Renal pelvis (tissue), 4 donors: Measurements from ENCODE around the gene SUGCT. TPM values are rescaled to one million over a fixed set of nuclear protein-coding genes. Genes with fewer than 3 reads are reported as not detected.

ENCODE experiments used
- DNase-seq: peaks from one replicate; pipeline ENCODE4 v3.0.0-alpha.2; 2013
- polyA plus RNA-seq, 3 donors: library from polyadenylated mRNA; unstranded; fragments of 120-200 nt; gene quantifications; one replicate each; pipeline ENCODE4 v1.2.1, GENCODE V29; 2013; ENCODE audit not compliant: insufficient read length in 3 of 3

Gene SUGCT
- polyA plus RNA-seq, 3 donors, result 12.2 to 14.5 (median 14.0) TPM

GRCh38 chr7:40859076-40859475 is 724.3 kb downstream of the SUGCT start:
- DNase-seq, result no peak

- DNase-seq, result no peak
These were observed 725.2 kb downstream of the SUGCT start for GRCh38 chr7:40859965-40860543.

GRCh38 chr7:40865441-40866233 is 730.8 kb downstream of the SUGCT start:
- no peak for DNase-seq

- DNase-seq, result no peak
These were observed 731.8 kb downstream of the SUGCT start for GRCh38 chr7:40866601-40867000.

GRCh38 chr7:40870108-40870507 is 735.3 kb downstream of the SUGCT start:
- no peak for DNase-seq

GRCh38 chr7:40873248-40873647 is 738.4 kb downstream of the SUGCT start:
- no peak for DNase-seq

GRCh38 chr7:40874756-40875155 is 740.0 kb downstream of the SUGCT start:
- DNase-seq, result no peak

GRCh38 chr7:40876601-40877000 is 741.8 kb downstream of the SUGCT start:
- no peak for DNase-seq

GRCh38 chr7:40879941-40880543 is 745.2 kb downstream of the SUGCT start:
- DNase-seq, result no peak

GRCh38 chr7:40880581-40880980 is 745.8 kb downstream of the SUGCT start:
- DNase-seq, result no peak

GRCh38 chr7:40881405-40881926 is 746.7 kb downstream of the SUGCT start:
- DNase-seq, result no peak

- DNase-seq, result no peak
These were observed 747.4 kb downstream of the SUGCT start for GRCh38 chr7:40882071-40882658.

- DNase-seq, result no peak
These were observed 749.0 kb downstream of the SUGCT start for GRCh38 chr7:40883826-40884225.

GRCh38 chr7:40884241-40884640 is 749.4 kb downstream of the SUGCT start:
- no peak for DNase-seq

GRCh38 chr7:40885503-40885902 is 750.7 kb downstream of the SUGCT start:
- DNase-seq, result no peak

GRCh38 chr7:40887099-40887498 is 752.3 kb downstream of the SUGCT start:
- DNase-seq, result no peak

GRCh38 chr7:40888499-40888898 is 753.7 kb downstream of the SUGCT start:
- DNase-seq, result no peak

GRCh38 chr7:40889099-40889498 is 754.3 kb downstream of the SUGCT start:
- DNase-seq, result no peak

- no peak for DNase-seq
These were observed 754.7 kb downstream of the SUGCT start for GRCh38 chr7:40889539-40889938.

GRCh38 chr7:40890088-40890692 is 755.4 kb downstream of the SUGCT start:
- DNase-seq, result no peak

GRCh38 chr7:40891232-40891631 is 756.4 kb downstream of the SUGCT start:
- no peak for DNase-seq

GRCh38 chr7:40899151-40899550 is 764.3 kb downstream of the SUGCT start:
- no peak for DNase-seq
